HL-60 (cell line): ENCODE data around the gene AP3S2.
A peak's percentile ranks its signal among the peaks of the same experiment; 100 is the strongest.

Source experiments
- DNase-seq, 2 experiments: peaks; one replicate each; pipeline ENCODE4 v3.0.0-alpha.2; 2010 to 2020; ENCODE audit warnings: low read depth in 1 of 2, low spot score in 1 of 2
- H3K27ac ChIP-seq: fragments of 250-450 bp; sonication (Bioruptor Pico); replicated peaks from 2 replicates; pipeline ENCODE4 v1.5.1; 2020; ENCODE audit warnings: mild to moderate bottlenecking, moderate library complexity
- H3K27me3 ChIP-seq: fragments of 250-450 bp; sonication (Bioruptor Pico); 2 replicates; pipeline ENCODE4 v1.5.1; 2021; ENCODE audit warnings: mild to moderate bottlenecking, moderate library complexity; ENCODE audit not compliant: insufficient read depth, poor library complexity, severe bottlenecking
- H3K4me3 ChIP-seq: replicated peaks from 2 replicates; pipeline ENCODE4 v1.5.1; 2011; ENCODE audit warnings: mild to moderate bottlenecking, control low read depth, low read length; ENCODE audit not compliant: insufficient read depth
- CTCF ChIP-seq: IDR thresholded peaks from one replicate; pipeline ENCODE4 v1.5.1; 2011; ENCODE audit warnings: low read length, control low read depth, inconsistent platforms; ENCODE audit not compliant: insufficient read depth
- GABPA ChIP-seq: IDR thresholded peaks from 2 replicates; pipeline ENCODE4 v1.6.1; 2012; ENCODE audit warnings: low read depth
- POLR2AphosphoS5 ChIP-seq: IDR thresholded peaks from 2 replicates; pipeline ENCODE4 v1.6.1; 2012; ENCODE audit warnings: low read depth
- SPI1 ChIP-seq: IDR thresholded peaks from 2 replicates; pipeline ENCODE4 v1.6.1; 2012; ENCODE audit warnings: low read depth, mild to moderate bottlenecking, borderline replicate concordance
- TF ChIP-seq, protein P1 (sequence below): IDR thresholded peaks from 2 replicates; pipeline ENCODE4 v1.6.1; 2012; ENCODE audit warnings: low read depth; ENCODE audit not compliant: insufficient replicate concordance

Gene AP3S2

GRCh38 chr15:89809093-89809786 is 84.6 kb downstream of the AP3S2 start:
- DNase-seq: no peak
- Histone ChIP-seq H3K27me3 (no peaks in the 10 kb centered on the region), H3K4me3 (no peak overlapping the region), H3K27ac (no peak overlapping the region)
- no peak for TF ChIP-seq GABPA
- TF ChIP-seq, protein P1, sequence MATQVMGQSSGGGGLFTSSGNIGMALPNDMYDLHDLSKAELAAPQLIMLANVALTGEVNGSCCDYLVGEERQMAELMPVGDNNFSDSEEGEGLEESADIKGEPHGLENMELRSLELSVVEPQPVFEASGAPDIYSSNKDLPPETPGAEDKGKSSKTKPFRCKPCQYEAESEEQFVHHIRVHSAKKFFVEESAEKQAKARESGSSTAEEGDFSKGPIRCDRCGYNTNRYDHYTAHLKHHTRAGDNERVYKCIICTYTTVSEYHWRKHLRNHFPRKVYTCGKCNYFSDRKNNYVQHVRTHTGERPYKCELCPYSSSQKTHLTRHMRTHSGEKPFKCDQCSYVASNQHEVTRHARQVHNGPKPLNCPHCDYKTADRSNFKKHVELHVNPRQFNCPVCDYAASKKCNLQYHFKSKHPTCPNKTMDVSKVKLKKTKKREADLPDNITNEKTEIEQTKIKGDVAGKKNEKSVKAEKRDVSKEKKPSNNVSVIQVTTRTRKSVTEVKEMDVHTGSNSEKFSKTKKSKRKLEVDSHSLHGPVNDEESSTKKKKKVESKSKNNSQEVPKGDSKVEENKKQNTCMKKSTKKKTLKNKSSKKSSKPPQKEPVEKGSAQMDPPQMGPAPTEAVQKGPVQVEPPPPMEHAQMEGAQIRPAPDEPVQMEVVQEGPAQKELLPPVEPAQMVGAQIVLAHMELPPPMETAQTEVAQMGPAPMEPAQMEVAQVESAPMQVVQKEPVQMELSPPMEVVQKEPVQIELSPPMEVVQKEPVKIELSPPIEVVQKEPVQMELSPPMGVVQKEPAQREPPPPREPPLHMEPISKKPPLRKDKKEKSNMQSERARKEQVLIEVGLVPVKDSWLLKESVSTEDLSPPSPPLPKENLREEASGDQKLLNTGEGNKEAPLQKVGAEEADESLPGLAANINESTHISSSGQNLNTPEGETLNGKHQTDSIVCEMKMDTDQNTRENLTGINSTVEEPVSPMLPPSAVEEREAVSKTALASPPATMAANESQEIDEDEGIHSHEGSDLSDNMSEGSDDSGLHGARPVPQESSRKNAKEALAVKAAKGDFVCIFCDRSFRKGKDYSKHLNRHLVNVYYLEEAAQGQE: no peak
- TF ChIP-seq POLR2AphosphoS5: no peak
- TF ChIP-seq CTCF: no peak
- no peak for TF ChIP-seq SPI1

DNA sequence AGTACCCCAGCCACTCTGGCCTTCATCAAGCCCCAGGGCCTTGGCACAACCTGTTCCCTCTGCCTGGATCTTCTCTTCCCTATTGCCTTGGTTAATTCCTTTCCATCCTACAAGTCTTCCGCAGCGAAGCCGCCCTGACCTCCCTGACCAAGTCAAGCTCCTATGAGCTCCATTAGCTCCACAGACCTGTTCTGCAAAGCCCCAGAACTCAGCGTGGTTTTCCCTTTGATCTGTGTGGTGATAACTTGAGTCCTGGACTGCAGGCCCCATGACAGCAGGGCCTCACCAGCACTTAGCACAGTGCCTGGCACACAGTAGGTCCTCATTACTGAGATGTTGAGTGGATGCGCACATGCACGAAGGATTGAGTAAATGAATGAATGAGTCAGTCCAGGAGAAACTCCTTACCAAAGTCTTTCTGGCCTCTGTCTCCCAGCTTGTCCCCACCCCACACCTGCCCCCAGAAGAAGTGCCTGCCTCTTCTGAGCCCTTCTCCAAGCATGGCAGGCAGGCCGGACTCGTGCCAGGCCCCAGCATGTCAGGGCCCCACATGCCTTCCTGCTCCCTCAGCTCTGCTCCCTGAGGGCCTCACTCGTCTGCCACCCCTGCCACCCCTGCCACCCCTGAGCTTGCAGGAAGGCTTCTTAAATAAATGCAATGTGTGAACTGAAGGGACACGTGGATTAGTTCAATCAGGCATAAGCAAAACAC is 85.5 kb downstream of the AP3S2 start:
- TF ChIP-seq CTCF (no peak), POLR2AphosphoS5 (peak; percentile 45)
- no peak for DNase-seq
- no peak overlapping the region for H3K4me3 ChIP-seq
- no peak overlapping the region for H3K27ac ChIP-seq
- H3K27me3 ChIP-seq: no peaks in the 10 kb centered on the region

DNA sequence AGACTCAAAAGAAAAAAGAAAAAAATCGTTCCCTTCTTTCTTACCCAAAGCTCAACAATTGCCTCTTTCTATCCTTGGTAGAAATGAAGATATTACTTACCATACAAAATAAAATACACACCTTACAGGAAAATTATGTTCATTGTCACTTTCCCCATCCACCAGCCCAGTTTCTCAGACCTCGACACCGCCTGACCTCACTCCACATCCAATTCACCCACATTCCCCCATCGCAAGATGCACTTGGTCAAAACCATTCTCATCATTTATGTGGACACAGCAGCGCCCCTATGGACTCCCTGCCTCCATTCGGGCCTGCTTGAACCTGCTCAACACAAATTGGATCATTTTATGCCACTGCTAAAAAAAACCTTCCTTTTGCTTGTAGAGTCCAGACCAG is 86.1 kb downstream of the AP3S2 start:
- TF ChIP-seq SPI1 (no peak), POLR2AphosphoS5 (no peak), CTCF (no peak), GABPA (no peak)
- TF ChIP-seq, protein P1: no peak
- DNase-seq: no peak
- Histone ChIP-seq H3K4me3 (no peak overlapping the region), H3K27ac (no peak overlapping the region), H3K27me3 (no peaks in the 10 kb centered on the region)
